WERI-Rb-1 (cell line): Measurements from ENCODE around the gene DGLUCY.
"Not testable (repeated sequence)": the region's sequence is repeated elsewhere in the genome, so short reads cannot be mapped to it uniquely, and the experiment has no call there.

Experiments
- DNase-seq: peaks from one replicate; pipeline ENCODE4 v3.0.0-alpha.2; 2020
- H3K27ac ChIP-seq: fragments of 250-450 bp; sonication (Bioruptor Pico); 2 replicates; pipeline ENCODE4 v1.5.1; 2020; ENCODE audit warnings: mild to moderate bottlenecking, moderate library complexity
- H3K27me3 ChIP-seq: fragments of 250-450 bp; sonication (Bioruptor Pico); 2 replicates; pipeline ENCODE4 v1.5.1; 2021; ENCODE audit warnings: mild to moderate bottlenecking, low read depth, moderate library complexity; ENCODE audit not compliant: insufficient read depth, severe bottlenecking
- H3K36me3 ChIP-seq: fragments of 250-450 bp; sonication (Bioruptor Pico); 2 replicates; pipeline ENCODE4 v1.5.1; 2020; ENCODE audit warnings: mild to moderate bottlenecking, moderate library complexity
- H3K4me3 ChIP-seq: 2 replicates; pipeline ENCODE4 v1.5.1; 2011; ENCODE audit warnings: low read depth, mild to moderate bottlenecking, control low read depth, low read length
- H3K9me3 ChIP-seq: fragments of 250-450 bp; sonication (Bioruptor Pico); 2 replicates; pipeline ENCODE4 v1.5.1; 2021; ENCODE audit warnings: mild to moderate bottlenecking, moderate library complexity; ENCODE audit not compliant: severe bottlenecking
- CTCF ChIP-seq: IDR thresholded peaks from 2 replicates; pipeline ENCODE4 v1.5.1; 2011; ENCODE audit warnings: low read depth, mild to moderate bottlenecking, control low read depth, inconsistent platforms, low read length

The DGLUCY gene

DNA sequence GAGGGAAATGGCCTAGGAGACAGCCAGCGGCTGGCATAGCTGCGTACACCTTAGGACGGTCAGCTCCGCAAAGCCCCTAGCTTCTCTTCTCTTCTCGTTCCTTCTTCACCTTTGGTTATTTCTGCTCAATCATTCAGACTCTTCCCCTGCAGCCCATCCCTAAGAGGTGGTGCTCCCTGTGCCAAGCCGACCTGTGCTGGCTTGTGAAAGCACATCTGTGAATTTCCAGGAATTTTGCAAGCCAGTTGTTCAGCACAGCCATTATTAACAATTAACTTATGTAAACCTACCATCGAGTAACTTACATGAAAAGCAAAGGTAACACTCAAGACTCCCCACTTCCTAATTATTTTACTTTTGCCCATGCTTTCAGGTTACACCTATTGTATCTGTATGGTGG lies 151.5 kb downstream of the DGLUCY start:
- no peak overlapping the region for H3K27ac ChIP-seq
- H3K4me3 ChIP-seq, result no peak overlapping the region
- no peak for TF ChIP-seq CTCF
- DNase-seq, result no peak
- peaks cover 7% of the 10 kb centered on the region for H3K36me3 ChIP-seq
- H3K27me3 ChIP-seq, result no peaks in the 10 kb centered on the region
- H3K9me3 ChIP-seq, result no peaks in the 10 kb centered on the region

GRCh38 chr14:91266276-91266675 lies 152.4 kb downstream of the DGLUCY start:
- H3K27ac ChIP-seq, H3K9me3 ChIP-seq: not testable (repeated sequence)

DNA sequence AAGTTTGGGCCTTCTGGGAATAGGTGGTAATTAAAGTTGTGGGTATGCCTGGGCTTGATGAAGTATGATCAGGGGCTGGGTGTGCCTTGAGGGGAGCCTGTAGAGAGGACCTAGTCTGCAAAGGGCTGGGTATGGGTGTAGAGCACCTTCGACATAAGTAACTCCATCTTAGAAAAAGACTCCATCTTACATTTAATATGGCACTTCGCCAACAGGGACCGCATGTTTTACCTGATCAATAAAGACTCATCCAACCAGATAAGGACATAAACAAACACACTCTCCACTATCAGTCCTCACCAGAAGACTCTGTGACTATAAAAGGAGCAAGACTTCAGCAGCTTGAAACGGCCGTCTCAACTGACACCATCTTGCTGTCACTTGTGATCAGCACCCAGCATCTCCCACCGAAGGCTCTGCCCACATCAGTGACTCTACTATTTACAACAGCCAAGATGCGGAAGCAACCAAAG lies 154.1 kb downstream of the DGLUCY start:
- no peak for TF ChIP-seq CTCF
- H3K9me3 ChIP-seq, result no peaks in the 10 kb centered on the region
- H3K4me3 ChIP-seq, result no peak overlapping the region
- DNase-seq, result no peak
- no peaks in the 10 kb centered on the region for H3K27me3 ChIP-seq
- no peak overlapping the region for H3K27ac ChIP-seq
- peaks cover 25% of the 10 kb centered on the region for H3K36me3 ChIP-seq

More at GRCh38 chr14:91266276-91266675, 152.4 kb downstream of the DGLUCY start:
- not testable (repeated sequence) for H3K27me3 ChIP-seq, H3K4me3 ChIP-seq, DNase-seq, H3K36me3 ChIP-seq

- H3K9me3 ChIP-seq, result no peaks in the 10 kb centered on the region
- peaks cover 36% of the 10 kb centered on the region for H3K36me3 ChIP-seq
- no peak overlapping the region for H3K27ac ChIP-seq
- H3K4me3 ChIP-seq, result no peak overlapping the region
- DNase-seq, result no peak
- no peaks in the 10 kb centered on the region for H3K27me3 ChIP-seq
- no peak for TF ChIP-seq CTCF
These were observed 155.5 kb downstream of the DGLUCY start for GRCh38 chr14:91269076-91269991.

DNA sequence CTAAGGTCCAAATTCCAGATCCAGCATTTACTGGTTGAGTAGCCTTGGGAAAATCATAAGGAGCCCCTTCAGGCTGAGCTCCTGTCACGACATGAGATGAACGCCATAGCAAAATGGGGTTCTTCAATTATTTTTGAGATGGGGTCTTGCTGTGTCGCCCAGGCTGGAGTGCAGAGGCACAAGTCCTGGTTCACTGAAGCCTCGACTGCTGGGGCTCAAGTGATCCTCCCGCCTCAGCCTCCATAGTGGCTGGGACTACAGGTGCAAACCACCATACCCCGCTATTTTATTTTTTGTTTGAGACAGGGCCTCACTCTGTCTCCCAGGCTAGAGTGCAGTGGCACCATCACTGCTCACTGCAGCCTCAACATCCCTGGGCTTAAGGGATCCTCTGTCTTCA lies 156.3 kb downstream of the DGLUCY start:
- H3K9me3 ChIP-seq, result no peaks in the 10 kb centered on the region
- H3K36me3 ChIP-seq, result peaks cover 45% of the 10 kb centered on the region
- DNase-seq, result no peak
- H3K4me3 ChIP-seq, result no peak overlapping the region
- TF ChIP-seq CTCF, result no peak
- H3K27me3 ChIP-seq, result no peaks in the 10 kb centered on the region
- H3K27ac ChIP-seq, result no peak overlapping the region

- Histone ChIP-seq H3K36me3 (peaks cover 46% of the 10 kb centered on the region), H3K27me3 (no peaks in the 10 kb centered on the region), H3K4me3 (no peak overlapping the region), H3K27ac (no peak overlapping the region), H3K9me3 (no peaks in the 10 kb centered on the region)
- no peak for DNase-seq
- 0 out of 2 replicates have a peak, but pooled peaks have one; percentile 13 for TF ChIP-seq CTCF
These were observed 156.7 kb downstream of the DGLUCY start for GRCh38 chr14:91270619-91271018.
